Measurements from ENCODE around the gene ERLIN1. TPM values are rescaled to one million over a fixed set of nuclear protein-coding genes. Genes with fewer than 3 reads are reported as not detected.

ERLIN1 gene
- total and polyA plus RNA-seq, 10 of the 15 experiments (the other 5 are each of a cell fraction or from before 2014, with no cell fraction given): 4.9 to 21.7 (median 13.0) TPM

- TF ChIP-seq STAT1 (conservative IDR thresholded peaks at IDR 0.05) (no peak), FOXM1 (IDR thresholded peaks at IDR 0.05; ENCODE audit: low read depth, low read length) (no peak), ZNF274 (IDR thresholded peaks at IDR 0.05; ENCODE audit: insufficient read depth, insufficient read length) (no peak), POLR2AphosphoS5 (IDR thresholded peaks at IDR 0.05; ENCODE audit: low read length) (no peak; the same call in 1 of the 2 replicates), DPF2 (IDR thresholded peaks at IDR 0.05) (no peak), NBN (IDR thresholded peaks at IDR 0.05) (no peak), ETV6 (conservative IDR thresholded peaks at IDR 0.05 in 1 of 2, IDR thresholded peaks at IDR 0.05 in 1 of 2; ENCODE audit: borderline replicate concordance in 1 of 2, low read depth in 1 of 2) (no peak), FOS (IDR thresholded peaks at IDR 0.05; ENCODE audit: borderline replicate concordance, extremely low read depth, insufficient read length) (no peak), ZBTB40 (IDR thresholded peaks at IDR 0.05; ENCODE audit: borderline replicate concordance) (peak; percentile 63; the same call in 1 of the 2 replicates), RAD51 (IDR thresholded peaks at IDR 0.05) (no peak), ESRRA (IDR thresholded peaks at IDR 0.05; ENCODE audit: low read length) (no peak), HDAC2 (IDR thresholded peaks at IDR 0.05) (no peak)
Observed at GRCh38 chr10:100229819-100230422, 44.1 kb upstream of the ERLIN1 start (continued).
